HG02884 (cell line): Measurements from ENCODE around the gene ARHGAP11B.
"Not testable (repeated sequence)": the region's sequence is repeated elsewhere in the genome, so short reads cannot be mapped to it uniquely, and the experiment has no call there.

Experiments
- ATAC-seq: cut with Tn5 transposase; IDR thresholded peaks from one replicate; pipeline ENCODE4 v1.9.1; 2021; ENCODE audit warnings: mild to moderate bottlenecking, moderate library complexity; ENCODE audit not compliant: unreplicated experiment

The ARHGAP11B gene

DNA sequence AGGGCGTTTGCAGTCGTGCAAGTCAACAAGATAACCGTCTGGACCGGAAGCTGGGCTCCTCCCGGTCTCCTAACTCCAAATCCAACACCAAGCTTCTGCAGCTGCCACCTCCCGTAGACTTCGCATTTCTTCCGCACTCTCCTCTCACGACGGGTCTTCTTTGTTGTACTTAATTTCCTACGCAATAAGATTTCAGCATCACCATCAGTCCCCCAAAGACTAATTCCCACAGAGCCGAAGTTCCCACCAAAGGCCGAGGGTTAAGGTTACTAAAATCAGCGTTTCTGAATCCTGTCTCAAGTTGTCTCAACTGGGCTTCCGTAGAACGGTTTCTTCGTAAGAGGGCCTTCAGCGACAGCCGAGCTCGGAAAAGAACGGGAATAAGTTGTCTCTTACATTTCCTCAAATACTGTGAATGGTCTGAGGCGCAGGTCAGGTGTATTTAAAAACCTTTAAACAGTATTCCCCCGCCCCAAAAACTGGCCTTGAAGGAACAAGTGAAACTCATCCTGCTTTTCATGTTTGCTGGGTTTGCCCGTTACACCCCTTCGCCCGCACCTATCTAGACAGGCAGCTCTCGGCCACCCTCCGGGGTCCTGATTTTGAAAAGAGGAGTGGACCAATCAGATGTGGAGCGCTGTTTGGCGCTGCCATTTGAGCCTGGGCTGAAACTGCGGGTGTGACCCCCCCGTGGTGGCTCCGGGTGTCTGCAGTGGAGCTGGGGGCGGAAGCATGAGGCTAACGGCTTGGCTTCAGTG, at the start of gene ARHGAP11B:
Gene ARHGAP11B, plus strand, starts transcription at position 693 of the 758 bp plus-strand sequence.
- peak; percentile 87 for ATAC-seq

DNA sequence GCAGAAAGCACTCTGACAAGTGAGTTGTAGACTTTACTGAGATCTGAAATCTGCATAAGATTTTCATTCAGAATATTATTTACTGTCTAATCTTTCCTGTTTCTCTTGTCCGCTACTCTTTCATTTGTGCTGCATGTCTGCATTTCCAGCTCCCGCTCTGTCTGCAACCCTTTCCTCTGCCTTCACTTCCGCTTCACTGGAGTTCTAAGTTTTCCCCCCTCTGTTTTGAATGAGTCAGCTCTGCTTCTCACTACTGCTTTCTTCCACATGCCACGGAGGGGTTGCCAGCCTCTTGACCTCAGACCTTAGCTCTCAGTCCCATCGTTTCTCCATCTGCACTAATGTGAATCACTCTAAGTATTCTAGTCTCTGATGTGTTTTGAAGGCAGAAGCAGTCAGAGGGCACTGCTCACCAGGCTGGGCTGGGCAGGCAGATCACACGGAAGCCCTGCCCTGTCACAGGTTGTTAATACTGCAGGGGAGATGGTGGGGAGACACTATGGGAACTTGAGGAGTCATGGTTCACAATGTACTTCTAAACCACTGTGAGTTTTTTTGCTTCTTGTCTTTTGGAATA, 46.4 kb upstream of the ARHGAP11B start:
- not testable (repeated sequence) for ATAC-seq

DNA sequence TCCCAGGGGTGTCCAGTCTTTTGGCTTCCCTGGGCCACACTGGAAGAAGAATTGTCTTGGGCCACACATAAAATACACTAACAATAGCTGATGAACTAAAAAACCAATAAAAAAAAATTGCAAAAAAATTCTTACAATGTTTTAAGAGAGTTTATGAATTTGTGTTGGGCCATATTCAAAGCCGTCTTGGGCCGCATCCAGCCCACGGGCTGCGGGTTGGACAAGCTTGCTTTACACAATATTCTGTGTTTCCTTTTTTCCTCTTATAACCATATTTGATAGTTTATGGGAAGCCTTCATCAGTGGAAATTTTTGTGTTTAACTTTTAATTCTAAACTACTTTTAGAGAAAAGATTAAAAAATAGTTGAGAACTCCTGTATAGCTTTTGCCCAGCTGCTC, 45.2 kb upstream of the ARHGAP11B start:
- ATAC-seq = not testable (repeated sequence)

DNA sequence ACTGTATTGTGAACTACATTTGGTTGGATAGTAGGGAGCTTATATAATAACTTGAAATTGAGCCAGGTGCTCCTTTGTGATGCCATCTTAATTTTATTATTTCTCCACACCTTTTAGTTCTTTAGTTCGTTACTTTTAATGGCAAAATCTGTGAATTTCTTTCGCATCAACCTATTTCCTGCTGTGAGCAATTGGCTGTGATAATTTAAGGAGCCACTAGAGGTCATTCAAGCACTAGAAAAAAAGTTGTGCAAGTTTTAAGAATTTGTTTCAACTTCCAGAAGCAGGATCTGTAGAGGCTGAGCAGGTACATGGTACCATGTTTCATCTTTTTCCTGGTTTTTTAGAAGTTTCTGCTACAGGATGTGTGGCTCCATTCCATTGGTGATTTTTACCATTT, 27.0 kb upstream of the ARHGAP11B start:
- ATAC-seq = not testable (repeated sequence)

DNA sequence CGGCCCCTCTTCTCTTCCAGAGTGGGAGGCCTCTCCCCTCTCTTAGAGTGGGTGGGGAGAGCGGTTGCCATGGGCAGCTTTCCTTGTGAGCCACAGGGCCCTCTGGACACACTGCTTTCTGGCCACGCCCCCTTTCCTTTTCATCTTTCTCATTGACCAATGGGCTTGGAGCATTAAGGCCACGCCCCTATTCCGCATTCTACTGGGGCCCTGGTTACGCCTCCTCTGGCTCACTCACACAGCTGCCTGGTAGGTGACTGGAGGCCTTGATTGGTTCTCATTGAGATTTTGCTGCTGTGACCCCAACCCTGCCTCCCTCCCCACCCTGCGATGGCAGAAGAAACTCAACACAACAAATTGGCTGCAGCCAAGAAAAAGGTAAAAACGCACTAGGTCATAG, 22.1 kb upstream of the ARHGAP11B start, which contains the start of gene GOLGA8H:
Gene GOLGA8H, plus strand, starts transcription at position 233 of the 400 bp plus-strand sequence. Its CDS starts 98 bp downstream, at position 331.
- ATAC-seq = not testable (repeated sequence)

DNA sequence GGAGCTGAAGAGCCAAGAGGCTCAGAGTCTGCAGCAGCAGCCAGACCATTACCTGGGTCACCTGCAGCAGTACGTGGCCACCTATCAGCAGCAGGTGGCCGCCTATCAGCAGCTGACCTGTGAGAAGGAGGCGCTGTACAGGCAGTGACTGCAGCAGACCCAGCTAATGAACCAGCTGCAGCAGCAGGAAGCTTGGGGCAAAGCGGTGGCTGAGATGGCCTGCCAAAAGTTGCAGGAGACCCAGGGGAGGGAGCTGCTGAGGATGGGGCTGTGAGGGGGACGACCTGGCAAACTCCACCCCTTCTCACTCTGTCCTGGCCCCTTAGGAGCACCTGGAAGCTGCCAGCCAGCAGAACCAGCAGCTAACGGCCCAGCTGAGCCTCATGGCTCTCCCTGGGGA, 13.7 kb upstream of the ARHGAP11B start:
- not testable (repeated sequence) for ATAC-seq

DNA sequence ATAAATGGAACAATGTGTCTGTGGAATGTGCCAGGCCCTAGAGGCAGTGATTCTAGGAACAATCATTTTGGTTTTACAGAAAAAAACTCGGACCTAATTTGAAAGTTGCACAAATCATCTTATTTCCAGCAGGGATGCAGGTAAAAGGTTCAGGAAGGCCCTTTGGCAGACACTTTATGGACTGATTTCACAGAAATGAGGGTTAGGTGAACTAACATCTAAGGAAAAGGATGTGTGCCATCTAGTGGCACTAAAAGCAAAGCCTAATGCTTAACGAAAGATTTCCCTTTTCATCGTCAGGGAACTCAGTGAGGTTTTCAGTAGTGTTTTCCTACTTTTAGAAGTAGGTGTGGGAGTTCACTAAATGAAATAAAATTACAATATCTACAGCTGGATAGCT, 4.6 kb upstream of the ARHGAP11B start:
- ATAC-seq = not testable (repeated sequence)

DNA sequence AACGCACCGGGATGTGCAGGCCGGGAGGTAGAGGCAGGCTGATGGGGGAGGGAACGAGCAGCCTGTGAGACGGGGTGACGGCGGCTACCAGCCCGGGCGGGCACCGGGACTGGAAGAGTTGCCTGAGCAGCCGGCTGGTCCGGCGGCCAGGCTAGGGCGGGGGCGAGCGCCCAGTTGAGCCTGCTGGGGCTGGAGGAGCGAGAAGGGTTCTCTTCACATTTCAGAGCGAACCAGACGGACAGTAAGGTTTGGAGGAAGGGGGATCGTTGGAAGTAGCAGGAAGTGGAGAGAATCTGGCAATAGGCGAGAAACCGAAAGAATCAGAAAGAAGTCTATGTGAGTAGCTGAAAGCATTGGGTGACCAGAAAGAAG, 252 bp downstream of the ARHGAP11B start:
- peak; percentile 5 for ATAC-seq

DNA sequence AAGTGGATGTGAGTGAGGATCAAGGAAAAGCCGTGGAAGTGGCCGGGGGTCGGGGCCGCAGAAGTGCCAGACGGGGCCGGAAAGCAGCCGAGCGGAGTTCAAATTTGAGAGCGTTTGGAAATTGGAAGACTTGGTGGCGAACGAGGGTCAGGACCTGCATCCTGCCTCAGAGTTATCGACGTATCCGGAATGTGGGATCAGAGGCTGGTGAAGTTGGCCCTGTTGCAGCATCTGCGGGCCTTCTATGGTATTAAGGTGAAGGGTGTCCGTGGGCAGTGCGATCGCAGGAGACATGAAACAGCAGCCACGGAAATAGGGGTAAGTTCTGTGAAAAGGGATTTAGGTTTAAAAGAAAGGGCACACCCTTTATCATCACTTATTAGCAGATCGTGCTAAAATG, 704 bp downstream of the ARHGAP11B start:
- not testable (repeated sequence) for ATAC-seq

DNA sequence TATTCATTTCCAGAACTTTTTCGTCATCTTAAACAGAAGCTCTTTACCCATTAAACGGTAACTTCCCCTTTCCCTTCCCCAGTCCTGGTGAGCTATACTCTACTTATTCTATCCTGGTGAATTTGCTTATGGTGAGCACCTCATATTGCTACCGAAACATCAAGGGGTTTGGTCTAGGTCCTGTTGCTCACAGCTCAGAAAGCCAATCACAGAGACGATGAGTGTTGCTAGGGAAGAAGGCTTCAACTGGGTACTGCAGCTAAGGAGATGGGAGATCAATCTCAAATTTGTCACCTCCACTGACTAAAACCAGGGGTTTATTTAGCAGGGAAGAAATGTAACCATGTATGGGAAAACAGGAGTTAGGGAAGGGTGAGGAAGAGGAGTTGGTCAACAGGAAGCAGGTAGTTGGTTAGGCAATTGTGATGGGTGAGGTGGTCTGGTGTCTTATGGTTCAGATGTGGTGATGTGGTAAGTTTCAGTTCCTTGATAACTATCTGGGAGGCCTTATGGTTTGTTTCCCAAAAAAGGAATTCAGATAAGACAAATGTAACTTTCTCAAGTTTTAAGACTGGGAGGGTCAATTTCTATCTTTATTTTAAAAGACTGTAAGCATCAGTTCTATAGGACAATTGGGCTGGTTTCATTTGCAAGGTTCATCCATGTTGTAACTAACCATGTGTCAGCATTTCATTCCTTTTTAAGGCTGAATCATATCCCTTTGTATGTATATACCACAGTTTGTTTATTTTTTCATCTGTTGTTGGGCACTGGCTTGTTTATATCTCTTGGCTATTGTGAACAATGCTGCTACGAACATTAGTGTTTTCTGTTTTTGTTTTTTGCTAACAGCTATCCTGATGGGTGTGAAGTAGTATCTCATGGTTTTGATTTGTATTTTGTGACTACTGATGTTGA, 24.3 kb downstream of the ARHGAP11B start:
- peak; percentile 100 for ATAC-seq

DNA sequence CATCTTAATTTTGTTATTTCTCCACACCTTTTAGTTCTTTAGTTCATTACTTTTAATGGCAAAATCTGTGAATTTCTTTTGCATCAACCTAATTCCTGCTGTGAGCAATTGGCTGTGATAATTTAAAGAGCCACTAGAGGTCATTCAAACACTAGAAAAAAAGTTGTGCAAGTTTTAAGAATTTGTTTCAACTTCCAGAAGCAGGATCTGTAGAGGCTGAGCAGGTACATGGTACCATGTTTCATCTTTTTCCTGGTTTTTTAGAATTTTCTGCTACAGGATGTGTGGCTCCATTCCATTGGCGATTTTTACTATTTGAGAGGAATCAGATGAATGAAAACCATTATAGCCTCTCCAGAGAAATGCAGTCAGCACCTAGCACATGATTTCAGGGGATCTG, 35.2 kb downstream of the ARHGAP11B start:
- ATAC-seq = not testable (repeated sequence)

DNA sequence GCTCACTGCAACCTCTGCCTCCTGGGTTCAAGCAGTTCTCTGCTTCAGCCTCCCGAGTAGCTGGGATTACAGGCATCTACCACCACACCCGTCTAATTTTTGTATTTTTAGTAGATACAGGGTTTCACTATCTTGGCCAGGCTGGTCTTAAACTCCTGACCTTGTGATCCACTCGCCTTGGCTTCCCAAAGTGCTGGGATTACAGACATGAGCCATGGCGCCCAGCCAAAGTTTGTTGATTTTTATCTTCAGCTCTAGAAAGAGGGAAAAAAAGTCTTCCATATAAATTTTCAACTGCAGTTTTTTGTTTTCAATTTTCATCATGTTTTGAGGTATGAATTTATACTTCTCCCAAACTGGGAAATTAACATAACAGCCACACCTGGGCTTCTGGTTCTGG, 43.7 kb downstream of the ARHGAP11B start:
- not testable (repeated sequence) for ATAC-seq

DNA sequence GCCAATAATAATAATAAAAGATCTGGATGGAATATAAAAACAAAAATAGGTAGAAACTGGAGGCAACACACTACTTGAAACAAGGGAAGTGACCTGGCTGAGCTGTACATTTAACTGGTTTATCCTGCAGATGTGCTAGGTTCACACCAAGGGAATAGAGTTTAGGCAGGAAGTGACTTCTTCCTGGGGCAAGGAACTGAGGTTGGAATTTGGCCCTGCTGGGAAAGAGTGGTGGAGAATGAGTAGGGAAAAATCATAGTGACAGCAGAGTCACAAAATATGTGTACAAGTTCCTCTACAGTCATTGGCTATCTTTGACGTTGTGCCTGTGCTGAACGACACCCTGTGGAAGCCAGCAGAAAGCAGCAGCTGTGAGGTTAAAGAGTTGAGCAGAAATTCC, 44.1 kb downstream of the ARHGAP11B start:
- ATAC-seq = no peak

DNA sequence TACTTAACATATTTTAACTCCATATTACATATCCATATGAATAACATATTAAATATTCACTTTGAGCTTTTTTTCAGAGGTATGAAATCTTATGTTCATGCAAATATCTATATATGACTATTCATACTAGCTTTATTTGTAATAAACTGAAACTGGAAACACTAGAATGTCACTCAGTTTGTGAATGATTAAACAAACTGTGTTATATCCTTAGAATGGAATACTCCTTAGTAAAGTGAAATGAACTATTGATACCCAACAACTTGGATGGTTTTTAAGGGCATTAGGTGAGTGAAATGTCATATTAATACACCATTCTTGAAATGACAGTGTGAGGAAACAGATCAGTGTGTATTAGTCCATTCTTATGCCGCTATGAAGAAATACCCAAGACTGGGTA, 45.4 kb downstream of the ARHGAP11B start:
- no peak for ATAC-seq

DNA sequence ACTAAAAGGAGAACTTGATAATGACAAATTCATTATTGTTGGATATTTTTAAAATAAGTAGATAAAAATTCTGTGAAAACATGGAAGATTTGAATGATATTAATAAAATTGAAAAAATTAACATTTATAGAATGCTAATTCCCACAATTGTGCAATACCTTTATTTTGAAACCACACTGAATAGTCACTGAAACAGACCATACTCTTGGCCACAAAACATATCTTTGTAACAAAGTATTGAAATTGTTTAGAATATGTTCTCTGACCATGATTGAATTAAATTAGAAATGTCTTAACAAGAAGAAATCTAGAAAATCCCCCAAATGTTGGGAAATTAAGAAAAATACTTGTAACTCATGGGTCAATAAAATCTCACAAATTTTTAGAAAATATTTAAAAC, 49.2 kb downstream of the ARHGAP11B start:
- no peak for ATAC-seq

DNA sequence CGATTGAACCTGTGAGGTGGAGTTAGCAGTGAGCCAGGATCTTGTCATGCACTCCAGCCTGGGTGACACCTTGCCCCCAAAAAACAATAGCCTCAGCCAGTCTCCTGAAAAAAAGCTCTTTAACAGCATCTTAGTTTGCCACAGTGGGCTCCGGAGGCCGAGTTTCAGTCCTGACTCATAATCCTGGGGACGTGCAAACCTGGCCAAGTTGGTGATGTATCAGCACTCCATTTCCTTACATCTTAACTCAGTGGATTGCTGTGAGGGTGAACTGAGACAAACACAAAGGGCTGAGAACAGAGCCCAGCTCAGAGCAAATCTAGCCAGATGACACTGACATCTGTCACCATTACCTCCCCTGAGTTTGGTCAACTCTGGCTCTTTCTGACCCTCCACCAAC, 50.0 kb downstream of the ARHGAP11B start:
- not testable (repeated sequence) for ATAC-seq

DNA sequence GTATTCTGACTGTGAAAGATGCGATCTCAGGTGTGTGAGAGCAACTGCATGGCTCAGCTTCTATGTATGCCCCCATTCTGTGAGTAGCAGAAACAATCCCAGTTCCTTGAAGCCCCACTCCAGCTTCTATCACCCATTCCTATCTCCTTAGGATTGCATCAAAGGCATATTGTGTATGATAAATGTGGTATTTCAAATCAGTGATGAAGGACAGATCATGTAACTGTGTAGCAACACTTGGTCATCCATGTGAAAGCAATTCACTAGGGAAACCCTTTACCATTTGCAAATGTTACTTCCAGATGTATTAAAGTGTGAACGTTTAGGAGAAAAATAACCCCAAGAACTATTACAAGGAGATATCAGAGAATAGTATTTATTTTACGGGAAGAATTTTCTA, 55.1 kb downstream of the ARHGAP11B start:
- not testable (repeated sequence) for ATAC-seq

DNA sequence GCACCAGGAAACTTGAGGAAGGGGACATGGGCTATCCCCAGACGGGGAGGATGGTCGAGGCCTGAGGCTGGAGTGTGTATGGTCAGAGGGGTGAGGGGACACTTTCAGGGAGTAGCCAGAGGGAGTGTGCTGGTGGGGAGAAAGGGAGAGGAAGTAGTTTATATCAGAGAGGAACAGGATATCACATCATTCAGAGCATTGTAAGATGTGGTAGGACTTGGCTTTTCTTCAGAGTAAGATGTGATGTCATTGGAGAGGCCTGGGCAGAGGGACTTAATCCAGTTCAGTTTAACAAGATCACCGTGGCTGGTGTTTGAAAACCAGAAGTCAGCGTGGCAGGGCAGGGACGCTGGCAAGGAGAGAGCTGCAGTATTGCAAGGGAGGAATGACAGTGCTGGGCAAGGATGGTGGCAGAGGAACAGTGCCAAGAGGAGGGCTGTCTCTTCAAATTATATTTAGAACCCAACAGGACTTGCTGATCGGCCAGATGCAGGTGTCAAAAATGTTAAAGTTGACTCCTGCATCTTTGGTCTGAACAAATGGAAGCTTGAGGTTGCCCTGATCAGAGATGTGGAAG, 59.9 kb downstream of the ARHGAP11B start:
- not testable (repeated sequence) for ATAC-seq

DNA sequence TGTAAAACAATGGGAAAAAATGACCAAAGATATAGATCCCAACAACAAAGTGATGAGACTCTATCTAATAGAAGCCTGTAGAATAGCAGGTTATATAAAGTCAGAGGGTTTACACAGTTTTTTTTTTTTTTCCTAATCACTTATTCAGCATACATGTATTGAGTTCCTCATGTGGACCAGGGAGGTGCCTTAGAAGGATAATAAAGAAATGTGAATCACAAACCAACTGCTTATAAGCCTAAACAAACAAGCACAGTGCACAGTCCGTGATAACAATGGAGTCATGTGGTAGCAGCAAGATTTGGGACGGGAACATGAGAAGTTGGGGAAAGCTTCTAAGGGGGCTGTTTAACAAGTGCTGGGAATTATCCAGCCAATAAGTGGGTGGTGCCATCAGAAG, 60.7 kb downstream of the ARHGAP11B start:
- ATAC-seq = not testable (repeated sequence)
